PC-9 (cell line): Measurements from ENCODE around the gene RNF144A. TPM values are rescaled to one million over a fixed set of nuclear protein-coding genes. Genes with fewer than 3 reads are reported as not detected.
A peak's percentile ranks its signal among the peaks of the same experiment; 100 is the strongest.

Experiments
- BruUV-seq: library from RNA; stranded (reverse); fragments of 400-500 nt; replicated peaks from 2 replicates; lab custom pipeline; 2021; lab: Mats Ljungman, UMichigan
- CTCF ChIA-PET: fragments of 300-600 bp; sonication (Branson Sonifier 250); formaldehyde crosslinking; loops from one replicate; lab custom pipeline; 2022; ENCODE audit warnings: antibody characterized with exemption; lab: Charles Lee
- POLR2A ChIA-PET: fragments of 300-600 bp; sonication (Branson Sonifier 250); formaldehyde crosslinking; loops from one replicate; lab custom pipeline; 2022; ENCODE audit warnings: antibody characterized with exemption; ENCODE audit not compliant: unreplicated experiment; lab: Charles Lee
- DNase-seq, 2 experiments: peaks; one replicate each; pipeline versions ENCODE4 v3.0.0 to v3.0.0-alpha.2; 2015 to 2022; ENCODE audit warnings: mixed read lengths in 1 of 2
- H2AFZ ChIP-seq: fragments of 200-600 bp; sonication (generic); 2 replicates; pipeline ENCODE4 v1.8.1; 2017; ENCODE audit warnings: antibody characterized with exemption
- H3F3A ChIP-seq: fragments of 200-600 bp; sonication (generic); 2 replicates; pipeline ENCODE4 v1.8.1; 2017; ENCODE audit warnings: antibody characterized with exemption, mild to moderate bottlenecking, low read depth; ENCODE audit not compliant: insufficient read depth
- H3K27ac ChIP-seq: fragments of 200-600 bp; sonication (generic); 2 replicates; pipeline ENCODE4 v1.6.1; 2016; ENCODE audit warnings: mixed run types
- H3K27me3 ChIP-seq: fragments of 200-600 bp; sonication (generic); 2 replicates; pipeline ENCODE4 v1.6.1; 2016; ENCODE audit warnings: low read depth, mixed run types; ENCODE audit not compliant: insufficient read depth
- H3K36me3 ChIP-seq: fragments of 200-600 bp; sonication (generic); 2 replicates; pipeline ENCODE4 v1.6.1; 2016; ENCODE audit warnings: low read depth, mixed run types
- H3K4me1 ChIP-seq: fragments of 200-600 bp; sonication (generic); replicated peaks from 2 replicates; pipeline ENCODE4 v1.6.1; 2016; ENCODE audit warnings: mixed run types; ENCODE audit not compliant: insufficient read depth
- H3K4me2 ChIP-seq: fragments of 200-600 bp; sonication (generic); 2 replicates; pipeline ENCODE4 v1.6.1; 2017; ENCODE audit warnings: mixed run types
- H3K4me3 ChIP-seq: fragments of 200-600 bp; sonication (generic); 2 replicates; pipeline ENCODE4 v1.6.1; 2016; ENCODE audit warnings: mixed run types
- H3K79me2 ChIP-seq: fragments of 200-600 bp; sonication (generic); 2 replicates; pipeline ENCODE4 v1.6.1; 2017; ENCODE audit warnings: low read depth, mixed run types
- H3K9me2 ChIP-seq: fragments of 200-600 bp; sonication (generic); 2 replicates; pipeline ENCODE4 v1.8.1; 2017; ENCODE audit warnings: mild to moderate bottlenecking; ENCODE audit not compliant: insufficient read depth
- H3K9me3 ChIP-seq: fragments of 200-600 bp; sonication (generic); 2 replicates; pipeline ENCODE4 v1.8.1; 2016; ENCODE audit warnings: low read depth; ENCODE audit not compliant: insufficient read depth
- H4K20me1 ChIP-seq: fragments of 200-600 bp; sonication (generic); 2 replicates; pipeline ENCODE4 v1.8.1; 2017; ENCODE audit not compliant: insufficient read depth
- CTCF ChIP-seq: fragments of 200-600 bp; sonication (generic); conservative IDR thresholded peaks from 2 replicates; pipeline ENCODE4 v1.6.1; 2017; ENCODE audit warnings: mixed run types, antibody characterized with exemption, mild to moderate bottlenecking, moderate library complexity
- EZH2 ChIP-seq: fragments of 200-600 bp; sonication (generic); IDR thresholded peaks from 2 replicates; pipeline ENCODE4 v1.8.0; 2017; ENCODE audit warnings: antibody characterized with exemption, low read depth
- intact Hi-C: fragments of 100-400 bp; cut with micrococcal nuclease; formaldehyde crosslinking; loops from one replicate; pipeline ENCODE4 v1.10.0; 2022; ENCODE audit not compliant: unreplicated experiment
- total RNA-seq: library from RNA; stranded (reverse); gene quantifications from 2 replicates; pipeline ENCODE4 v1.2.3, GENCODE V29; 2021

Gene RNF144A
- total RNA-seq, 1 experiment from 2014 or later: 0.94 TPM

- Histone ChIP-seq H3K79me2 (no peaks in the 10 kb centered on the region), H3K4me3 (no peak overlapping the region), H4K20me1 (no peaks in the 10 kb centered on the region), H3K9me3 (no peaks in the 10 kb centered on the region), H3K9me2 (no peaks in the 10 kb centered on the region), H3K36me3 (no peaks in the 10 kb centered on the region), H3K4me2 (no peak overlapping the region), H3F3A (no peaks in the 10 kb centered on the region), H3K4me1 (no peaks in the 10 kb centered on the region), H2AFZ (no peak overlapping the region), H3K27ac (no peak overlapping the region), H3K27me3 (no peaks in the 10 kb centered on the region)
- intact Hi-C loops: no loop called here
- TF ChIP-seq EZH2: no peak
- TF ChIP-seq CTCF: no peak
- POLR2A ChIA-PET: no interaction called here
- CTCF ChIA-PET: no interaction called here
- DNase-seq: no peak
- no TSS peak for BruUV-seq
These were observed 3.5 kb downstream of the RNF144A start for GRCh38 chr2:6920743-6921064.

GRCh38 chr2:6921321-6921922, 4.2 kb downstream of the RNF144A start:
- no peaks in the 10 kb centered on the region for H3K9me3 ChIP-seq
- no peak overlapping the region for H3K4me2 ChIP-seq
- H3K4me3 ChIP-seq: no peak overlapping the region
- DNase-seq: no peak
- no peak overlapping the region for H3K27ac ChIP-seq
- no peaks in the 10 kb centered on the region for H3K4me1 ChIP-seq
- no peak for TF ChIP-seq EZH2
- no peak for TF ChIP-seq CTCF
- intact Hi-C loops: no loop called here
- no peaks in the 10 kb centered on the region for H4K20me1 ChIP-seq
- ChIA-PET CTCF (no interaction called here), POLR2A (no interaction called here)
- H3K9me2 ChIP-seq: no peaks in the 10 kb centered on the region
- H3F3A ChIP-seq: no peaks in the 10 kb centered on the region
- H3K27me3 ChIP-seq: no peaks in the 10 kb centered on the region
- no TSS peak for BruUV-seq
- H3K36me3 ChIP-seq: no peaks in the 10 kb centered on the region
- no peak overlapping the region for H2AFZ ChIP-seq
- H3K79me2 ChIP-seq: no peaks in the 10 kb centered on the region

GRCh38 chr2:6922201-6922656, 5.0 kb downstream of the RNF144A start:
- ChIA-PET POLR2A (no interaction called here), CTCF (interaction anchor here (0.5 to 0.6 kb wide), 2 partner anchors 91 to 158 kb away, joined by 4 to 6 read pairs; no protein-coding TSS in a partner anchor)
- Histone ChIP-seq H3K9me2 (no peaks in the 10 kb centered on the region), H3K4me2 (no peak overlapping the region), H2AFZ (no peak overlapping the region), H3K36me3 (no peaks in the 10 kb centered on the region), H4K20me1 (no peaks in the 10 kb centered on the region), H3K9me3 (no peaks in the 10 kb centered on the region), H3K79me2 (no peaks in the 10 kb centered on the region), H3K27me3 (no peaks in the 10 kb centered on the region), H3F3A (no peaks in the 10 kb centered on the region), H3K4me3 (no peak overlapping the region), H3K4me1 (no peaks in the 10 kb centered on the region), H3K27ac (no peak overlapping the region)
- TF ChIP-seq CTCF: peak; percentile 51; the same call in 1 of the 2 replicates
- no peak for TF ChIP-seq EZH2
- intact Hi-C loops: no loop called here
- DNase-seq: peak; percentile 14 to 70
- no TSS peak for BruUV-seq
